Measurements from ENCODE around the gene ANAPC7. TPM values are rescaled to one million over a fixed set of nuclear protein-coding genes. Genes with fewer than 3 reads are reported as not detected.

Gene ANAPC7
- total RNA-seq, 1 donor from 2014 or later: 48.1 TPM

DNA sequence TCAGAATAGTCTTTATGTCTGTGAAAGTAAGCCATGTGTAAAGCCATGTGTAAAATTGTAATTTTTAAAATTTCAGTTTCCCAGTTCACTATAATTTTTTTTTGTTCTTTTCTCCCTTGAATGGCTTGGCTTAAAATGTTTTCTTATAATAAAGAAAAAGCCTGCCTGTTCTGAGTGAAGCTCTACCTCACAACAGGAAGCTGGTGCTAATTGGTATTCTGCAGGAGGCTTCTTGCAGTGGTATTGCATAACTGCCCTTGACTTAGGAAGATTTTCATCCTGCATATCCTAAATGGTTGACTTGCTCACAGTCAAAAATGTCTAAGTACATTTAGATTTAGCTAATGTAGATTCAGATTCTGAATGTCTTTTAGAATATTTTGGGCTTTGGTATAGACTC, 73.0 kb downstream of the ANAPC7 start:
- intact Hi-C loops (cut with DNase I): no loop called here
- H3K36me3 ChIP-seq: peaks cover 99% of the 10 kb centered on the region
- no peaks in the 10 kb centered on the region for H3K4me1 ChIP-seq
- DNase-seq: no peak
- H3K4me3 ChIP-seq: no peak overlapping the region
- no peak overlapping the region for H3K27ac ChIP-seq
- TF ChIP-seq, protein P1, sequence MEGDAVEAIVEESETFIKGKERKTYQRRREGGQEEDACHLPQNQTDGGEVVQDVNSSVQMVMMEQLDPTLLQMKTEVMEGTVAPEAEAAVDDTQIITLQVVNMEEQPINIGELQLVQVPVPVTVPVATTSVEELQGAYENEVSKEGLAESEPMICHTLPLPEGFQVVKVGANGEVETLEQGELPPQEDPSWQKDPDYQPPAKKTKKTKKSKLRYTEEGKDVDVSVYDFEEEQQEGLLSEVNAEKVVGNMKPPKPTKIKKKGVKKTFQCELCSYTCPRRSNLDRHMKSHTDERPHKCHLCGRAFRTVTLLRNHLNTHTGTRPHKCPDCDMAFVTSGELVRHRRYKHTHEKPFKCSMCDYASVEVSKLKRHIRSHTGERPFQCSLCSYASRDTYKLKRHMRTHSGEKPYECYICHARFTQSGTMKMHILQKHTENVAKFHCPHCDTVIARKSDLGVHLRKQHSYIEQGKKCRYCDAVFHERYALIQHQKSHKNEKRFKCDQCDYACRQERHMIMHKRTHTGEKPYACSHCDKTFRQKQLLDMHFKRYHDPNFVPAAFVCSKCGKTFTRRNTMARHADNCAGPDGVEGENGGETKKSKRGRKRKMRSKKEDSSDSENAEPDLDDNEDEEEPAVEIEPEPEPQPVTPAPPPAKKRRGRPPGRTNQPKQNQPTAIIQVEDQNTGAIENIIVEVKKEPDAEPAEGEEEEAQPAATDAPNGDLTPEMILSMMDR (IDR thresholded peaks at IDR 0.05): no peak
- no peaks in the 10 kb centered on the region for H3K9me3 ChIP-seq
- no peak for ATAC-seq
- H3K27me3 ChIP-seq (ENCODE audit: low read depth): no peaks in the 10 kb centered on the region

GRCh38 chr12:110330124-110330523, 73.4 kb downstream of the ANAPC7 start:
- Histone ChIP-seq H3K4me3 (no peak overlapping the region), H3K9me3 (no peaks in the 10 kb centered on the region), H3K27me3 (ENCODE audit: low read depth) (no peaks in the 10 kb centered on the region), H3K4me1 (no peaks in the 10 kb centered on the region), H3K27ac (no peak overlapping the region), H3K36me3 (peaks cover 98% of the 10 kb centered on the region)
- TF ChIP-seq, protein P1 (IDR thresholded peaks at IDR 0.05): no peak
- ATAC-seq: no peak
- DNase-seq: no peak
- intact Hi-C loops (cut with DNase I): no loop called here

GRCh38 chr12:110329710-110330109, 73.8 kb downstream of the ANAPC7 start:
- Histone ChIP-seq H3K36me3 (peaks cover 98% of the 10 kb centered on the region), H3K4me1 (no peaks in the 10 kb centered on the region), H3K27ac (no peak overlapping the region), H3K9me3 (no peaks in the 10 kb centered on the region), H3K27me3 (ENCODE audit: low read depth) (no peaks in the 10 kb centered on the region), H3K4me3 (no peak overlapping the region)
- ATAC-seq (no peak), DNase-seq (no peak)
- TF ChIP-seq, protein P1 (IDR thresholded peaks at IDR 0.05): no peak
- intact Hi-C loops (cut with DNase I): no loop called here

Other genes starting within 250 kb of the ANAPC7 start
- gene ATP2A2, start 122.5 kb downstream of the ANAPC7 start, total RNA-seq: 156 TPM
- 276 TPM for gene ARPC3, start 46.6 kb upstream of the ANAPC7 start, total RNA-seq
- gene GPN3, start 64.5 kb upstream of the ANAPC7 start, total RNA-seq: 18.9 TPM
- gene FAM216A, start 65.1 kb upstream of the ANAPC7 start, total RNA-seq: 3.0 TPM
- 102 TPM for gene VPS29, start 98.4 kb upstream of the ANAPC7 start, total RNA-seq
- gene RAD9B, start 98.6 kb upstream of the ANAPC7 start, total RNA-seq: 1.1 TPM
- gene PPTC7, start 179.6 kb upstream of the ANAPC7 start, total RNA-seq: 23.6 TPM
- 40.1 TPM for gene TCTN1, start 210.4 kb upstream of the ANAPC7 start, total RNA-seq

All from lower lobe of right lung (tissue), 2 donors.